Duodenal mucosa (tissue), 2 donors: ENCODE data around the gene TXNDC11.

Experiments used
- H3K27ac ChIP-seq: one replicate; pipeline ENCODE4 v1.7.0; 2013; ENCODE audit warnings: low read depth, low read length
- H3K27me3 ChIP-seq, 2 donors: one replicate each; pipeline ENCODE4 v1.7.0; 2013; ENCODE audit warnings: low read length in 2 of 2, control low read depth in 1 of 2; ENCODE audit not compliant: insufficient read depth in 2 of 2, control insufficient read depth in 1 of 2
- H3K36me3 ChIP-seq, 2 donors: one replicate each; pipeline ENCODE4 v1.7.0; 2013; ENCODE audit warnings: low read length in 2 of 2, control low read depth in 1 of 2; ENCODE audit not compliant: insufficient read depth in 2 of 2, control insufficient read depth in 1 of 2
- H3K4me1 ChIP-seq, 2 donors: one replicate each; pipeline ENCODE4 v1.7.0; 2013; ENCODE audit warnings: low read length in 2 of 2, control low read depth in 1 of 2; ENCODE audit not compliant: insufficient read depth in 2 of 2, control insufficient read depth in 1 of 2
- H3K4me3 ChIP-seq, 2 donors: one replicate each; pipeline ENCODE4 v1.7.0; 2013; ENCODE audit warnings: low read length in 2 of 2, low read depth in 1 of 2
- H3K9ac ChIP-seq, 2 donors: one replicate each; pipeline ENCODE4 v1.7.0; 2013; ENCODE audit warnings: low read length in 2 of 2, low read depth in 1 of 2
- H3K9me3 ChIP-seq, 2 donors: one replicate each; pipeline ENCODE4 v1.7.0; 2013; ENCODE audit warnings: low read length in 2 of 2, control low read depth in 1 of 2; ENCODE audit not compliant: control insufficient read depth in 1 of 2

Gene TXNDC11

DNA sequence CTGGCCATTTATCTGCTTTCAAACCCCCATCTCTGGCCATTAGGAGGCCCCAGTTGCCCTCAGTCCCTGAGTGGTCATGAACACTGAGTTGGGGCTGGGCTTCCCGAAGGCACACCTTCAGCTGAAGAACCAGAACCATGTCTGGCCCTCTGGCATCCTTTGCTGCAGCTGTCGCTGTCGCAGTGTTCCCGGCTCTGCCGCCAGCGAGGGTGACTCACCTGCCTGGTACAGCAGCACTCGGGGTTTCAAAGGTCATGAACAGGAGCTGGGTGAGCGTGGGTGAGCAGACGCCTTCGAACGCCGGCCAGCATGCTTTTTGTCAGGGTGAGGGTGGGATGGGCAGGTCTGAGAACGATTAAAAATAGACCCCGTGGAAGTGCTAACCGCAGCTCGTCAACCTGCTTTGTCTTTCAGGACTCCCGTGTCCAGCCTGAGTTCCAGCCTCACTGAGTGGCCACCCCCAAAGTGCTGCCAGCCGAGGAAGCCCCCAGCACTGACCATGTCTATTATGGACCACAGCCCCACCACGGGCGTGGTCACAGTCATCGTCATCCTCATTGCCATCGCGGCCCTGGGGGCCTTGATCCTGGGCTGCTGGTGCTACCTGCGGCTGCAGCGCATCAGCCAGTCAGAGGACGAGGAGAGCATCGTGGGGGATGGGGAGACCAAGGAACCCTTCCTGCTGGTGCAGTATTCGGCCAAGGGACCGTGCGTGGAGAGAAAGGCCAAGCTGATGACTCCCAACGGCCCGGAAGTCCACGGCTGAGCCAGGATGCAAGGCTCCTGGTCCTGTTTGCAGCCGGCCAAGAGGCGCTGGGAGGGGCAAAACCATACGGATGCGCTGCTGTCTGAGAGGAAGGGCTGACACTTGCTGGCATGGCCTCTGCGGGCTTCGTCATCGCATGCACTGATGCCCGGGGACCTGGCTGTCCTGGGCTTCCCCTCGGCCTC, 66.8 kb downstream of the TXNDC11 start:
- Histone ChIP-seq H3K27ac (no peak overlapping the region), H3K27me3 (no peaks in the 10 kb centered on the region), H3K9ac (no peak overlapping the region), H3K4me1 (peaks cover 69 to 79% of the 10 kb centered on the region in 2 donors), H3K4me3 (no peak overlapping the region), H3K36me3 (peaks cover 6 to 44% of the 10 kb centered on the region in 2 donors), H3K9me3 (no peaks in the 10 kb centered on the region)

DNA sequence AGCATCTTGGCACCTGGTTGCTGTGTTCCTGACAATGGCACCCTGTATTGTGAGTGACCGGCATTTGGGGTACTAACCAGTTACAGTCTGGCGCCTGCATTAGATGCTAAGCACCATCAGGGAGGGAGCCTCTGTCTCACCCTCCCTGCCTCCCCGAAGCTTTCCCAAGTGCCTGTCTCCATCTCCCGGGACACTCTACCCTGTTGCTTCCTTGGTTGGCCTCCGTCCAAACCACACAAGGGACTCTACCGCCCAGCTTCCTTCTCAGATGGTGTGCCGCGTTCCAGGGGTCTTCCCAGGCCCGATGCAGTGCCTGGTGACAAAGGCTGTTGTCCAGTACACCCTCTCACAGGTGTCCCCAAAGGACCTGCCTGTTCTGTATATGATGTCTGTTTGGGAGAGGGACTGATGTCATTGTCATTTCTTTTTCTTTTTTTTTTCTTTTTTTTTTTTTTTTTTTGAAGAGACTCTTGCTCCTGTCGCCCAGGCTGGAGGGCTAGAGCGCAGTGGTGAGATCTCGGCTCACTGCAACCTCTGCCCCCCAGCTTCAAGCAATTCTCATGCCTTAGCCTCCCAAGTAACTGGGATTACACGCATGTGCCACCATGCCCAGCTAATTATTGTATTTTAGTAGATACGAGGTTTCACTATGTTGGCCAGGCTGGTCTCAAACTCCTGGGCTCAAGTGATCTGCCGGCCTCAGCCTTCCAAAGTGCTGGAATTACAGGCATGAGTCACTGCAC, 67.7 kb downstream of the TXNDC11 start:
- H3K27ac ChIP-seq, result peak overlapping the region; percentile 13
- H3K4me1 ChIP-seq, result peaks cover 72 to 79% of the 10 kb centered on the region in 2 donors
- H3K9ac ChIP-seq, result peak overlapping the region in 1 of 2 donors; percentile 22

DNA sequence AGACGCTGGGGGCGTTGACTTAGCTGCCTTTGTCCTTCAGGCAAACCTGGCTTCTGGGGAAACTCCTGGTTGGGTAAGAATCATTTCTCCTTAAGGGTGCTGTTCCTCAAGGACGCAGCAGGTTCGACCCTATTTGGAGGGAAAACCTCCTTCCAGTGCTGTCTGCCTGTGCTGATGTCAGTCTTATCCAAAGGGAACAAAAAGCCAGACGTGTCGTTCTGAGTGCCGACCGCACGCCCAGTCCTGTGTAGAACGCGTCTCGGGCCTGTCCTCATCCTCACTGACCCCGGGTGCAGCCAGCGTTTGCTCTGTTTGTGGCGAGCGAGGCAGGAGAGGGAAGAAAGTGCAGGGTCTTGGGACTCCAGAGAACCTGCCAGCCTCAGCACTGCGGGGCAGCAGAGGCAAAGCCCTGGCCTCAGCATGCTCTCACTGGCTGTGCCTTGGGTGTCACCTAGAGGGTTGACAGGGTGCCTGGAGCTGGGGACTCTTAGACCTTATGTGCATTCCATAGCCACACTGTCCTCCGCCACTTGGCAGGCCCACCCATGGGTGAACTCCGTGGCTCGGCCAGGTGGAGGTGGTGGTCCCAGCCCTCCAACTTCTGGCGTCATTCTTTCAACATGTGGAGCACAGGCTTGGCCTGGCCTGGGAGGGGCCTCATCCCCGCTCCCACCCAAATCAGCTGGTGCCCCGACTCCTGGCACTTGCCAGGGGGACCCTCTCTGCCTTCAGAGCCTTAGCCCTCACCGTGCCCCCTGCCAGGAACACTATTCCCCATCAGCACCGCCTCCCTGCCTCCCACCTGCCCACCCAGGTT, 68.4 kb downstream of the TXNDC11 start:
- H3K27ac ChIP-seq, result no peak overlapping the region
- H3K4me1 ChIP-seq, result peaks cover 77 to 79% of the 10 kb centered on the region in 2 donors
- peaks cover 6 to 32% of the 10 kb centered on the region in 2 donors for H3K36me3 ChIP-seq
- no peak overlapping the region for H3K4me3 ChIP-seq
- peak overlapping the region in 1 of 2 donors; percentile 22 for H3K9ac ChIP-seq
- no peaks in the 10 kb centered on the region for H3K27me3 ChIP-seq
- no peaks in the 10 kb centered on the region for H3K9me3 ChIP-seq

More for the DNA sequence above, 67.7 kb downstream of the TXNDC11 start:
- Histone ChIP-seq H3K36me3 (peaks cover 6 to 40% of the 10 kb centered on the region in 2 donors), H3K9me3 (no peaks in the 10 kb centered on the region), H3K4me3 (no peak overlapping the region), H3K27me3 (no peaks in the 10 kb centered on the region)

DNA sequence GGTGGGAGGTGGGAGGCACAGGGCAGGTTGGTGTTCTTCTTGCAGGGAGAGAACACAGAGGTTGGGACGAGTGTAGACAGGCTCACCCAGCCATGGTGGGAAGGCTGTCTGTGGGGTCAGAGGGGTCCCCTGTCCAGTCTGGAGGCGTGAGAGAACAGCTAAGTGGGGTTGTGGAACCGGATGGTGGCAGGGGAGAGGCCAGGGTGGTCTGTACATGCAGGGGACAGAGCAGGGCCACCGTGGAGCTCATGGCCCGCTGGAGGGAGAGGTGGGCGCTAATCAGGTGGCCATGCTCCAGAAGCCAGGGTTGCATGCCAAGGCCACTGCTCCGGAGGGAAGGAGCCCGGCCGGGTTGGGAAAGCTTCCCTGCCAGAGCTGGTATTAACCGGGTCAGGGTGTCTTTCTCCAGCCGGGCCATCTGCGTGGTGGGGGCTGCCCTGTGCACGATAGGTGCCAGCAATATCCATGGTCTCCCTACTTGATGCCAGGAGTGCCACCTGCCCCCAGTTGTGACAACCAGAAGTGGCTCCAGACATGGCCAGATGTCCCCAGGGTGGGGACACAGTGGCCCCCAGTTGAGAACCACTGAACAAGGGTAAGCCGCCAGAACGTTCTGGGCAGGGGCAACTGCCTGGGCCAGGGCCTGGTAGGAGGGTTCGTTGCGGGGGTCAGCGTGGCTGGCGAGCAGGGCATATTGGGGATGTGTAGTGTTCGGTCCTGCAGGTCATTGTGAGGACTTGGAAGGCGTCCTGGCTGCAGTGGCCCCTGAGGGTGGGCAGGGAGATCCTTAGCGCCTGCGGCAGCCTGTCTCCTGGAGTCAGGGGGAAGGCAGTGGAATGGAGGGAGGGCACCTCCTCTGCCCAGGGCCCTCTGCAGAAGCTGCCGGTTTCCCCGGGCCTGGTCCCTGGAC, 69.3 kb downstream of the TXNDC11 start:
- no peaks in the 10 kb centered on the region for H3K9me3 ChIP-seq
- H3K9ac ChIP-seq, result no peak overlapping the region
- peaks cover 6 to 23% of the 10 kb centered on the region in 2 donors for H3K36me3 ChIP-seq
- H3K27me3 ChIP-seq, result no peaks in the 10 kb centered on the region
- peaks cover 72 to 73% of the 10 kb centered on the region in 2 donors for H3K4me1 ChIP-seq
- H3K4me3 ChIP-seq, result peak overlapping the region in 1 of 2 donors; percentile 16
- no peak overlapping the region for H3K27ac ChIP-seq

DNA sequence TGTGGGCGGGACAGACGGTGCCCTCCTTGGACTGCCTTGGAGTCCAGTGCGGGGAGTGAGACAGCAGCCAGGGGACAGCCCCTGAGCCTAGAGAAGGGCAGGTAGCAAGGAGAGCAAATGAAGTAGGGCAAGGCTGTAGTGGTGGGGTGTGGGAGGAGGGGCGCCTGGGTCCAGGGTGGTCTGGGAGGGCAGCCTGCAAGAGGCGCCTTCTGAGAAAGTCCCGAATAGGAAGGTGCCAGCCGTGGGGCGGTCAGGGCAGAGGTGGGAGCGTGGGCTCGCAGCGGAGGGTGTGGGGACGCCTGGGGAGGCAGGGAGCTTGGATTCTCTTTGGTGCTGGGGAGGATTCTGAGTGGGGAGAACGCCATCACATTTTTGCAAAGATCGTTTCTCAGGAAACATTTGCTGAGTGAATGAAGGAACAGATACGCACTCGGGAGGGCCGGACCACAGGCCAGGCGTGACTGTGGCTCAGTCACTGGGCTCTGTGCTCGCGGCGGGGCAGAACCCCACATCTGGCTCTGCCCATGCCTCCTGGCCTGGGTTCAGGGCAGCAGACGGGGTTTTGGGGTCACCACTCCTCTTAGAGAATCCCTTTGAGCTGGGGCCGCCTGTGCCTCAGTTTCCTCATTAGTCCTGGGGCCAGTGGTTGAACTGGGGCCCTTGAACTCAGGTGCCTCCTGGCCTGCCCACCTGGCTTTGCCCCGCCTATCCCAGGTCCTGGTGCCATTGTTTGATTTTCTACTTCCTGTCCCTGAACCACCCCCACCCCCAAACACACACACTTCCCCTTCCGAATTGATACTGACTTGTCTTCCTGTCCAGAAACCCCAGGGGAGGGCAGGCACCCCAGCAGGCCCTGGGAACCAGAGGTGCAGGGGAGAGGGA, 70.2 kb downstream of the TXNDC11 start:
- Histone ChIP-seq H3K27ac (no peak overlapping the region), H3K4me3 (peak overlapping the region in 1 of 2 donors; percentile 16), H3K9ac (no peak overlapping the region), H3K9me3 (no peaks in the 10 kb centered on the region), H3K36me3 (peaks cover 0 to 14% of the 10 kb centered on the region in 2 donors), H3K27me3 (no peaks in the 10 kb centered on the region), H3K4me1 (peaks cover 66 to 69% of the 10 kb centered on the region in 2 donors)

DNA sequence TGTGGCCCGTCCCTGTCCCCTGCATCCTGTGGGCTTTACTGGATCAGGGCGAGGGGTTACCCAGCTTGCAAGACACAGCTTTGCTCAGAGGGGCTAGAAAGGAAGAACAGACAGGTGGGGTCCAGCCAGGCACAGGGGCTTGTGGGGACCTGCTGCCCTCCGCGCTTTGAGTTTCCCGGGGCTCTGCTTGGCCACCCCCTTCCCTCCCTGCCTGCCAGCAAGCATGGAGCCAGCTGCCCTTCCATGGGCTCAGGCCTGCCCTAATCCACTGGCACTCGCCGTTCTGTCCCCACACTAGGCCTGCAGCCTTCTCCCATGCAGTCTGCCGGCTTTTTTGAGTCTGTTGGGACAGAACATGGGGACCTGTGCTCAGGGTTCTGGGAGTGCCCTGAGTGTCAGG, 71.0 kb downstream of the TXNDC11 start:
- Histone ChIP-seq H3K9me3 (no peaks in the 10 kb centered on the region), H3K36me3 (peaks cover 0 to 6% of the 10 kb centered on the region in 2 donors), H3K4me3 (no peak overlapping the region), H3K9ac (no peak overlapping the region), H3K27me3 (no peaks in the 10 kb centered on the region), H3K4me1 (peaks cover 62 to 63% of the 10 kb centered on the region in 2 donors), H3K27ac (no peak overlapping the region)

DNA sequence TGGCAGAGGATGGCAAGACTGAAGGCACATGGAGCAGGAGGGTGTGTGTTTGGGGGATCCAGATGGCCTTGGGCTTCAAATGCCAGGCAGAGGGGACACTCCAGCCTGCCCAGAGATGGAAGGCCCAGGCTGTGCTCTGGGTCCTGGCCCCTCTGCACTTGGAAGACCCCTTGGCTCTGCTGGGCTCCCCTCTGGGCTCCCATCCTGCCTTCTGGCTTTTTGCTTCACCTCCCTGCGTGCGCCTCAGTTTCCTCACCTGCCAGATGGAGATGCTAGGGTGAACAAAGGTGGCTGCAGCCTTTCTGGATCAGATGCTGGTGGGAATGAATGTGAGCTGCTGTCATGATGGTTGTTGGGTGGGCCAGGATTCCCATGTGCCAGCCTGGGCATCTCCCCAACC, 71.4 kb downstream of the TXNDC11 start:
- Histone ChIP-seq H3K9ac (no peak overlapping the region), H3K9me3 (no peaks in the 10 kb centered on the region), H3K27me3 (no peaks in the 10 kb centered on the region), H3K4me3 (no peak overlapping the region), H3K27ac (no peak overlapping the region), H3K4me1 (peaks cover 58 to 63% of the 10 kb centered on the region in 2 donors), H3K36me3 (peaks cover 0 to 2% of the 10 kb centered on the region in 2 donors)

DNA sequence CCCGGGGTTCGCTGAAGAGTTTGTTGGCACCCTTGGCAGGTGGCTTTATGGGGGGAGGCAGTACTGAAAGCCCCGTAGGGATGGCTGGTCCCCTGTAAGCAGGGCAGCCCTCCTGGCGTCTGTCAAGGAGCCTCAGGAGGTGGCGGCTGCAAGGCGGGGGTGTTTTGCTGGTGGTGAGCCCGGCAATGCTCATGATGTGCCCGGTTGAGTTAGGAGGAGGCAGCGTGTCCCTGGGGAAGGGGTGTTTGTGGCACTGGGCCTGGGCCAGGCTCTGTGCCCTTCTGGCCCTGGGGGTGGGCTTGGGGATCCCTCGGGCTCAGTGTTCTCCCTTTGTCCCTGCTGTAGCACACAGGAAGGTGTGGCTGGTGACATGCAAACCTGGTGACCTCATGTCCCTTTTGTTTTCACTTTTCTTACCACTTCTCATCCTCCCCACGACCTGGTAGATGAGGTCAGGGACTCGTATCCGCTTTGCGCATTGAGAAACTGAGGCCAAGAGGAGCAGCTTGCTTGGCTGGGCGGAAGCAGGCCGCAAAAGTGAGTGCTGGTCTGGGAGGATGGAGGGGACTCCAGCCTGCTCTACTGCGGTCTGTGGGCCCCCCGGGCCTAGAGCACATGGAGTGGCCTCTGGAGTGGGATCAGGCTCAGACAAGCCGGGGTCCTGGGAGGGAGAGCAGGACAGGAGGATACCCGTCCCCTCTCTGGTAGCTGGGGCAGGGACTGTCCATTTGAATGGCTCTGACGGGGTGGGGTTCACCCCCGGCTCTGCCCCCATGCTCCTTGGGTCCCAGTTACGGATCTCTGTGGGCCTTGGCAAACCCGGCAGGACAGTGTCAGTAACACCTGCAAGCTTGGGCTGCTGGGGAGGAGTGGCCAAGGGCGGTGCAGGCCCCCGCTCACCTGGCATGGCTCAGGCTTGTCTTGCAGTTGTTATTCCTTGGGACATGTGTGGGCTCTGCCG, 72.2 kb downstream of the TXNDC11 start:
- H3K27ac ChIP-seq, result no peak overlapping the region
- no peaks in the 10 kb centered on the region for H3K9me3 ChIP-seq
- H3K9ac ChIP-seq, result no peak overlapping the region
- H3K36me3 ChIP-seq, result no peaks in the 10 kb centered on the region
- no peaks in the 10 kb centered on the region for H3K27me3 ChIP-seq
- peak overlapping the region; percentile 42 to 69 for H3K4me3 ChIP-seq
- peaks cover 52 to 55% of the 10 kb centered on the region in 2 donors for H3K4me1 ChIP-seq
